ENCODE measurements around the gene PRDM11. TPM values are rescaled to one million over a fixed set of nuclear protein-coding genes. Genes with fewer than 3 reads are reported as not detected.

Gene PRDM11
- total and polyA plus RNA-seq, 2 of the 4 experiments (the other 2 are of a cell fraction), result 2.2 to 2.7 TPM

- intact Hi-C loops (cut with micrococcal nuclease) (no loop called here), in situ Hi-C loops (cut with MboI; ENCODE audit: low sequenced_read_pairs) (no loop called here), dilution Hi-C loops (cut with HindIII; ENCODE audit: low sequenced_read_pairs, unreplicated experiment) (no loop called here)
- Histone ChIP-seq H4K20me1 (ENCODE audit: insufficient read depth, low read length) (no peaks in the 10 kb centered on the region), H2AK9ac (replicated peaks; ENCODE audit: low read depth, low read length, poor library complexity) (no peak overlapping the region), H3K9ac (ENCODE audit: low read depth, low read length) (no peak overlapping the region), H3K79me1 (ENCODE audit: low read depth in 1 of 2, low read length in 2 of 2) (no peaks in the 10 kb centered on the region), H3K4me1 (ENCODE audit: control insufficient read depth, insufficient read depth, low read length) (no peaks in the 10 kb centered on the region), H3K36me3 (ENCODE audit: control insufficient read depth, insufficient read depth, low read length) (no peaks in the 10 kb centered on the region), H3K56ac (ENCODE audit: extremely low read depth, insufficient read depth, low read length) (no peak overlapping the region), H3K9me1 (ENCODE audit: insufficient read depth, low read length) (no peaks in the 10 kb centered on the region), H3K18ac (ENCODE audit: low read depth, low read length) (no peak overlapping the region), H4K91ac (ENCODE audit: insufficient read depth, low read depth, low read length) (no peak overlapping the region), H2AK5ac (ENCODE audit: low read depth, low read length) (no peak overlapping the region), H2BK120ac (ENCODE audit: low read depth, low read length) (no peak overlapping the region), H3K27ac (ENCODE audit: insufficient read depth, low read length) (no peak overlapping the region), H2BK5ac (ENCODE audit: low read depth, low read length, poor library complexity, severe bottlenecking) (no peak overlapping the region), H4K8ac (ENCODE audit: low read depth in 2 of 2, low read length in 2 of 2) (no peak overlapping the region), H3K27me3 (ENCODE audit: control insufficient read depth, insufficient read depth, low read length) (no peaks in the 10 kb centered on the region), H3K4me3 (ENCODE audit: insufficient read depth, low read depth, low read length) (no peak overlapping the region), H3K4me2 (ENCODE audit: low read depth, low read length) (no peak overlapping the region), H2AFZ (replicated peaks; ENCODE audit: low read length, poor library complexity) (no peak overlapping the region), H3K14ac (replicated peaks; ENCODE audit: low read depth, low read length) (no peak overlapping the region), H3K4ac (ENCODE audit: low read depth, low read length) (no peak overlapping the region), H3K9me3 (ENCODE audit: control insufficient read depth, insufficient read depth, low read length) (no peaks in the 10 kb centered on the region), H4K5ac (ENCODE audit: low read depth, low read length) (no peak overlapping the region), H3K23ac (ENCODE audit: low read depth, low read length) (no peak overlapping the region), H2BK20ac (ENCODE audit: low read depth, low read length) (no peak overlapping the region), H2BK15ac (ENCODE audit: low read depth, low read length) (no peak overlapping the region)
- no peak for TF ChIP-seq SMC3 (IDR thresholded peaks at IDR 0.05; ENCODE audit: low read depth, low read length)
- TF ChIP-seq, protein P1, sequence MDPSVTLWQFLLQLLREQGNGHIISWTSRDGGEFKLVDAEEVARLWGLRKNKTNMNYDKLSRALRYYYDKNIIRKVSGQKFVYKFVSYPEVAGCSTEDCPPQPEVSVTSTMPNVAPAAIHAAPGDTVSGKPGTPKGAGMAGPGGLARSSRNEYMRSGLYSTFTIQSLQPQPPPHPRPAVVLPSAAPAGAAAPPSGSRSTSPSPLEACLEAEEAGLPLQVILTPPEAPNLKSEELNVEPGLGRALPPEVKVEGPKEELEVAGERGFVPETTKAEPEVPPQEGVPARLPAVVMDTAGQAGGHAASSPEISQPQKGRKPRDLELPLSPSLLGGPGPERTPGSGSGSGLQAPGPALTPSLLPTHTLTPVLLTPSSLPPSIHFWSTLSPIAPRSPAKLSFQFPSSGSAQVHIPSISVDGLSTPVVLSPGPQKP (IDR thresholded peaks at IDR 0.05; ENCODE audit: borderline replicate concordance, low read depth, low read length), result no peak
- TF ChIP-seq RAD21 (IDR thresholded peaks at IDR 0.05; ENCODE audit: low read length), result no peak
- no peak for TF ChIP-seq RCOR1 (IDR thresholded peaks at IDR 0.05; ENCODE audit: insufficient replicate concordance, low read length)
- TF ChIP-seq RFX5 (IDR thresholded peaks at IDR 0.05; ENCODE audit: low read depth, low read length), result no peak
- TF ChIP-seq CEBPB (IDR thresholded peaks at IDR 0.05; ENCODE audit: low read depth, low read length), result no peak
- TF ChIP-seq MAFK (IDR thresholded peaks at IDR 0.05; ENCODE audit: low read depth, low read length), result no peak
- CTCF ChIA-PET, result interaction anchor here (1.8 kb wide), 1 partner anchor 12 kb away, joined by 5 read pairs; no protein-coding TSS in a partner anchor
- BruUV-seq (replicated peaks), result no TSS peak
- DNase-seq (no peak), ATAC-seq (ENCODE audit: low read depth) (no peak)
- no CpG with 5 or more reads among the region's 6 CpGs for WGBS, 2 experiments (ENCODE audit: extremely low coverage in 2 of 2, insufficient read length in 1 of 2)
- POLR2A ChIA-PET (ENCODE audit: unreplicated experiment), result interaction anchor here (0.7 kb wide), 1 partner anchor 21 kb away, joined by 3 read pairs; no protein-coding TSS in a partner anchor
These were observed 47.3 kb downstream of the PRDM11 start for GRCh38 chr11:45193695-45194094.
